ENCODE results near the gene SERPINA10.
"Not testable (repeated sequence)": the region's sequence is repeated elsewhere in the genome, so short reads cannot be mapped to it uniquely, and the experiment has no call there.

SERPINA10 gene

GRCh38 chr14:94313991-94314655 is 21.1 kb upstream of the SERPINA10 start:
- no peak for DNase-seq

GRCh38 chr14:94312481-94313246 is 19.6 kb upstream of the SERPINA10 start:
- no peak for DNase-seq

GRCh38 chr14:94310248-94310647 is 17.2 kb upstream of the SERPINA10 start:
- DNase-seq, result no peak

GRCh38 chr14:94309721-94310120 is 16.7 kb upstream of the SERPINA10 start:
- no peak for DNase-seq

- DNase-seq, result no peak
These were observed 14.4 kb upstream of the SERPINA10 start for GRCh38 chr14:94307410-94307992.

GRCh38 chr14:94306047-94306978 is 13.2 kb upstream of the SERPINA10 start:
- DNase-seq, result no peak

GRCh38 chr14:94305620-94306019 is 12.6 kb upstream of the SERPINA10 start:
- DNase-seq, result no peak

GRCh38 chr14:94304243-94304642 is 11.2 kb upstream of the SERPINA10 start:
- DNase-seq, result no peak

GRCh38 chr14:94303111-94303510 is 10.0 kb upstream of the SERPINA10 start:
- DNase-seq, result no peak

GRCh38 chr14:94298130-94298529 is 5.1 kb upstream of the SERPINA10 start:
- DNase-seq, result no peak

- DNase-seq, result not testable (repeated sequence)
These were observed 3.1 kb upstream of the SERPINA10 start for GRCh38 chr14:94296181-94296545.

- DNase-seq, result no peak
These were observed 2.5 kb upstream of the SERPINA10 start for GRCh38 chr14:94295360-94296180.

- no peak for DNase-seq
These were observed 483 bp upstream of the SERPINA10 start for GRCh38 chr14:94293578-94293924.

- no peak for DNase-seq
These were observed 569 bp downstream of the SERPINA10 start for GRCh38 chr14:94292526-94292871.

GRCh38 chr14:94291906-94292525 is 1.1 kb downstream of the SERPINA10 start:
- no peak for DNase-seq

- DNase-seq, result no peak
These were observed 1.7 kb downstream of the SERPINA10 start for GRCh38 chr14:94291159-94291905.

- DNase-seq, result no peak
These were observed 2.9 kb downstream of the SERPINA10 start for GRCh38 chr14:94290197-94290596.

- DNase-seq, result no peak
These were observed 4.2 kb downstream of the SERPINA10 start for GRCh38 chr14:94288610-94289465.

GRCh38 chr14:94285158-94285557 is 7.9 kb downstream of the SERPINA10 start:
- no peak for DNase-seq

- DNase-seq, result no peak
These were observed 8.8 kb downstream of the SERPINA10 start for GRCh38 chr14:94284221-94284620.
